HepG2 (cell line): ENCODE data around the gene PAPSS1. TPM values are rescaled to one million over a fixed set of nuclear protein-coding genes. Genes with fewer than 3 reads are reported as not detected.

ENCODE experiments used
- ATAC-seq: fragments of 200-7000 bp; cut with Tn5 transposase; 3 replicates; pipeline ENCODE4 v1.9.1; 2020; ENCODE audit warnings: mild to moderate bottlenecking, moderate library complexity
- BruUV-seq: library from RNA; stranded (reverse); fragments of 400-500 nt; replicated peaks from 2 replicates; lab custom pipeline; 2021; lab: Mats Ljungman, UMichigan
- CTCF ChIA-PET: fragments of 300-600 bp; formaldehyde crosslinking; extraction: SDS; loops from one replicate; lab custom pipeline; 2021; ENCODE audit warnings: low total read pairs, inconsistent platforms, low intra/inter-chr PET ratio; lab: Yijun Ruan, JAX
- POLR2A ChIA-PET: fragments of 350-600 bp; sonication (Branson Sonifier 250); formaldehyde crosslinking; loops from one replicate; lab custom pipeline; 2020; ENCODE audit warnings: antibody characterized with exemption, inconsistent platforms; lab: Yijun Ruan, JAX
- DNase-seq: peaks from one replicate; pipeline ENCODE4 v3.0.0-alpha.2; 2015; ENCODE audit warnings: low spot score
- FAIRE-seq: peaks from 3 replicates; lab custom pipeline; 2011; peaks lifted over from hg19 to GRCh38; lab: Jason Lieb, UNC
- H2AFZ ChIP-seq: one replicate; pipeline ENCODE4 v1.6.1; 2011; ENCODE audit warnings: low read length, inconsistent platforms
- H3K27ac ChIP-seq: fragments of 300-600 bp; 3 replicates; pipeline ENCODE4 v1.8.0; 2011; ENCODE audit warnings: mixed run types, mild to moderate bottlenecking, mixed read lengths, low read length, inconsistent platforms; ENCODE audit not compliant: insufficient read depth; ENCODE audit errors: extremely low read length
- H3K27me3 ChIP-seq, 2 experiments: fragments of 200-600 bp in 1 of 2; 2 replicates in 1 of 2; 3 replicates in 1 of 2; pipeline versions ENCODE4 v1.6.0 to v1.8.0; 2011; ENCODE audit warnings: low read length in 2 of 2, mild to moderate bottlenecking in 2 of 2, moderate library complexity in 2 of 2, inconsistent platforms in 1 of 2; ENCODE audit not compliant: insufficient read depth in 2 of 2, control insufficient read depth in 1 of 2
- H3K36me3 ChIP-seq, 2 experiments: fragments of 200-600 bp in 1 of 2; replicated peaks in 1 of 2; 2 replicates in 1 of 2; 3 replicates in 1 of 2; pipeline versions ENCODE4 v1.5.1 to v1.8.0; 2011; ENCODE audit warnings: low read length in 2 of 2, inconsistent platforms in 1 of 2; ENCODE audit not compliant: insufficient read depth in 2 of 2, control insufficient read depth in 1 of 2
- H3K4me1 ChIP-seq: 2 replicates; pipeline ENCODE4 v1.5.1; 2012; ENCODE audit warnings: low read length, inconsistent platforms; ENCODE audit not compliant: insufficient read depth
- H3K4me2 ChIP-seq: 2 replicates; pipeline ENCODE4 v1.6.0; 2011; ENCODE audit warnings: low read depth, low read length, inconsistent platforms
- H3K4me3 ChIP-seq, 3 experiments: fragments of 200-600 bp in 1 of 3; sonication (generic), shearing (Covaris generic) in 1 of 3; replicated peaks in 1 of 3; 2 replicates each; pipeline ENCODE4 v1.5.1; 2011 to 2016; ENCODE audit warnings: low read length in 3 of 3, inconsistent platforms in 2 of 3, low read depth in 2 of 3, mild to moderate bottlenecking in 2 of 3, control low read depth in 1 of 3, mixed read lengths in 1 of 3; ENCODE audit not compliant: insufficient read depth in 1 of 3
- H3K79me2 ChIP-seq: one replicate; pipeline ENCODE4 v1.6.1; 2011; ENCODE audit warnings: low read length, inconsistent platforms; ENCODE audit not compliant: insufficient read depth
- H3K9ac ChIP-seq: 2 replicates; pipeline ENCODE4 v1.6.0; 2011; ENCODE audit warnings: mild to moderate bottlenecking, low read depth, low read length, inconsistent platforms; ENCODE audit not compliant: insufficient read depth
- H3K9me3 ChIP-seq: 2 replicates; pipeline ENCODE4 v1.5.1; 2012; ENCODE audit warnings: mild to moderate bottlenecking, low read length
- H4K20me1 ChIP-seq: 2 replicates; pipeline ENCODE4 v1.6.0; 2011; ENCODE audit warnings: inconsistent platforms, mild to moderate bottlenecking, low read length, moderate library complexity; ENCODE audit not compliant: insufficient read depth
- ETV6 ChIP-seq: sonication (generic); formaldehyde crosslinking; conservative IDR thresholded peaks from 2 replicates; pipeline ENCODE4 v1.4.0; 2020; ENCODE audit warnings: missing genetic modification reagents
- IKZF4 ChIP-seq: sonication (generic); formaldehyde crosslinking; IDR thresholded peaks from 2 replicates; pipeline ENCODE4 v1.5.1; 2020; ENCODE audit warnings: borderline replicate concordance, mild to moderate bottlenecking, low read depth, missing genetic modification reagents; ENCODE audit errors: not compliant biosample characterization
- JDP2 ChIP-seq: sonication (generic); formaldehyde crosslinking; IDR thresholded peaks from 2 replicates; pipeline ENCODE4 v1.8.1; 2022; ENCODE audit warnings: missing genetic modification reagents, borderline replicate concordance
- PLRG1 ChIP-seq: fragments of 450-650 bp; conservative IDR thresholded peaks from 2 replicates; pipeline ENCODE4 v1.6.1; 2016
- POLR2AphosphoS2 ChIP-seq: IDR thresholded peaks from 2 replicates; pipeline ENCODE4 v1.6.1; 2011; ENCODE audit warnings: low read depth, low read length, improper control_type of control experiment
- ZFX ChIP-seq: sonication (generic); formaldehyde crosslinking; IDR thresholded peaks from 2 replicates; pipeline ENCODE4 v1.4.0; 2020; ENCODE audit warnings: mild to moderate bottlenecking, low read depth, missing genetic modification reagents, moderate library complexity
- ZNF333 ChIP-seq: sonication (generic); formaldehyde crosslinking; IDR thresholded peaks from 2 replicates; pipeline ENCODE4 v1.4.0; 2020; ENCODE audit warnings: mild to moderate bottlenecking, missing genetic modification reagents, borderline replicate concordance
- ZNF546 ChIP-seq: sonication (generic); formaldehyde crosslinking; conservative IDR thresholded peaks from 2 replicates; pipeline ENCODE4 v1.8.1; 2023; ENCODE audit warnings: mild to moderate bottlenecking, missing genetic modification reagents
- ZNF547 ChIP-seq: sonication (generic); formaldehyde crosslinking; IDR thresholded peaks from 2 replicates; pipeline ENCODE4 v1.5.1; 2020; ENCODE audit warnings: mild to moderate bottlenecking, missing genetic modification reagents
- ZNF607 ChIP-seq: sonication (generic); formaldehyde crosslinking; IDR thresholded peaks from 2 replicates; pipeline ENCODE4 v1.5.1; 2020; ENCODE audit warnings: missing genetic modification reagents, mild to moderate bottlenecking, borderline replicate concordance
- WGBS: methylation state at CpG from one replicate; pipeline ENCODE4 v1.1.6; 2017; ENCODE audit warnings: low lambda C conversion rate; 5-methylcytosine and 5-hydroxymethylcytosine counted together
- in situ Hi-C: cut with HindIII; loops from 2 replicates; pipeline ENCODE4 v1.10.0; 2017; ENCODE audit warnings: low pct_unique_long_range_greater_than_20kb; ENCODE audit not compliant: extremely low pct_ligation_motif_present
- intact Hi-C: fragments of 100-400 bp; cut with micrococcal nuclease; formaldehyde crosslinking; loops from one replicate; pipeline ENCODE4 v1.10.0; 2022; ENCODE audit not compliant: unreplicated experiment
- polyA plus RNA-seq, 8 experiments: library from polyadenylated mRNA; depleted of rRNA in 3 of 8; stranded (reverse) in 7 of 8; unstranded in 1 of 8; fragments of >200 nt; fragmentation: Illumina TruSeq in 4 of 8; extraction: Trizol in 4 of 8; gene quantifications; 2 replicates each; pipeline versions ENCODE4 v1.2.1 to v1.2.3, GENCODE V29; 2011 to 2016; ENCODE audit warnings: low read depth in 4 of 8, missing spikeins in 1 of 8, mixed read lengths in 1 of 8; ENCODE audit not compliant: insufficient read depth in 1 of 8
- total RNA-seq, 5 experiments: library from RNA; depleted of rRNA; stranded (reverse); fragments of >200 nt; fragmentation: Illumina TruSeq; extraction: Trizol; gene quantifications; 2 replicates each; pipeline ENCODE4 v1.2.3, GENCODE V29; 2016; ENCODE audit warnings: low read depth in 1 of 5
- TF ChIP-seq, protein P1 (sequence below): sonication (generic); formaldehyde crosslinking; IDR thresholded peaks from 2 replicates; pipeline ENCODE4 v1.4.0; 2020; ENCODE audit warnings: missing genetic modification reagents, borderline replicate concordance
- TF ChIP-seq, protein P2 (sequence below): sonication (generic); formaldehyde crosslinking; IDR thresholded peaks from 2 replicates; pipeline ENCODE4 v1.9.0; 2022; ENCODE audit warnings: low read depth, missing genetic modification reagents
- TF ChIP-seq, protein P3 (sequence below): IDR thresholded peaks from 2 replicates; pipeline ENCODE4 v1.4.0; 2020; ENCODE audit warnings: mild to moderate bottlenecking, missing genetic modification reagents

Gene PAPSS1
- total and polyA plus RNA-seq, 2 of the 13 experiments (the other 11 are each of a cell fraction or from before 2014, with no cell fraction given), result 105 to 126 TPM

GRCh38 chr4:107658400-107659336, 61.4 kb downstream of the PAPSS1 start:
- Histone ChIP-seq H3K27me3 (no peaks in the 10 kb centered on the region), H3K4me3 (no peak overlapping the region), H3K79me2 (no peaks in the 10 kb centered on the region), H2AFZ (no peak overlapping the region), H3K4me1 (no peaks in the 10 kb centered on the region), H3K9me3 (no peaks in the 10 kb centered on the region), H3K36me3 (peaks cover 6 to 23% of the 10 kb centered on the region in 2 experiments; a peak in 4 of 5 replicates), H3K27ac (no peak overlapping the region), H3K9ac (no peak overlapping the region), H4K20me1 (no peaks in the 10 kb centered on the region), H3K4me2 (no peak overlapping the region)
- ChIA-PET CTCF (no interaction called here), POLR2A (no interaction called here)
- no peak for FAIRE-seq
- intact Hi-C loops, result no loop called here
- WGBS, result over 99% methylated on average over 4 of the region's 4 CpGs
- no peak for DNase-seq
- no peak for ATAC-seq
- in situ Hi-C loops, result no loop called here
- BruUV-seq, result no TSS peak
- TF ChIP-seq, protein P1, sequence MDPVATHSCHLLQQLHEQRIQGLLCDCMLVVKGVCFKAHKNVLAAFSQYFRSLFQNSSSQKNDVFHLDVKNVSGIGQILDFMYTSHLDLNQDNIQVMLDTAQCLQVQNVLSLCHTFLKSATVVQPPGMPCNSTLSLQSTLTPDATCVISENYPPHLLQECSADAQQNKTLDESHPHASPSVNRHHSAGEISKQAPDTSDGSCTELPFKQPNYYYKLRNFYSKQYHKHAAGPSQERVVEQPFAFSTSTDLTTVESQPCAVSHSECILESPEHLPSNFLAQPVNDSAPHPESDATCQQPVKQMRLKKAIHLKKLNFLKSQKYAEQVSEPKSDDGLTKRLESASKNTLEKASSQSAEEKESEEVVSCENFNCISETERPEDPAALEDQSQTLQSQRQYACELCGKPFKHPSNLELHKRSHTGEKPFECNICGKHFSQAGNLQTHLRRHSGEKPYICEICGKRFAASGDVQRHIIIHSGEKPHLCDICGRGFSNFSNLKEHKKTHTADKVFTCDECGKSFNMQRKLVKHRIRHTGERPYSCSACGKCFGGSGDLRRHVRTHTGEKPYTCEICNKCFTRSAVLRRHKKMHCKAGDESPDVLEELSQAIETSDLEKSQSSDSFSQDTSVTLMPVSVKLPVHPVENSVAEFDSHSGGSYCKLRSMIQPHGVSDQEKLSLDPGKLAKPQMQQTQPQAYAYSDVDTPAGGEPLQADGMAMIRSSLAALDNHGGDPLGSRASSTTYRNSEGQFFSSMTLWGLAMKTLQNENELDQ (CRISPR knock-in tag), result no peak
- no peak for TF ChIP-seq JDP2
- TF ChIP-seq ETV6, result no peak
- no peak for TF ChIP-seq IKZF4 (CRISPR knock-in tag)
- TF ChIP-seq ZNF547 (CRISPR knock-in tag), result no peak
- TF ChIP-seq, protein P2, sequence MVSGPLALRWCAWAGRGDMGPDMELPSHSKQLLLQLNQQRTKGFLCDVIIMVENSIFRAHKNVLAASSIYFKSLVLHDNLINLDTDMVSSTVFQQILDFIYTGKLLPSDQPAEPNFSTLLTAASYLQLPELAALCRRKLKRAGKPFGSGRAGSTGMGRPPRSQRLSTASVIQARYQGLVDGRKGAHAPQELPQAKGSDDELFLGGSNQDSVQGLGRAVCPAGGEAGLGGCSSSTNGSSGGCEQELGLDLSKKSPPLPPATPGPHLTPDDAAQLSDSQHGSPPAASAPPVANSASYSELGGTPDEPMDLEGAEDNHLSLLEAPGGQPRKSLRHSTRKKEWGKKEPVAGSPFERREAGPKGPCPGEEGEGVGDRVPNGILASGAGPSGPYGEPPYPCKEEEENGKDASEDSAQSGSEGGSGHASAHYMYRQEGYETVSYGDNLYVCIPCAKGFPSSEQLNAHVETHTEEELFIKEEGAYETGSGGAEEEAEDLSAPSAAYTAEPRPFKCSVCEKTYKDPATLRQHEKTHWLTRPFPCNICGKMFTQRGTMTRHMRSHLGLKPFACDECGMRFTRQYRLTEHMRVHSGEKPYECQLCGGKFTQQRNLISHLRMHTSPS (CRISPR knock-in tag), result no peak
- no peak for TF ChIP-seq ZNF607 (CRISPR knock-in tag)
- no peak for TF ChIP-seq ZNF333 (CRISPR knock-in tag)
- TF ChIP-seq, protein P3, sequence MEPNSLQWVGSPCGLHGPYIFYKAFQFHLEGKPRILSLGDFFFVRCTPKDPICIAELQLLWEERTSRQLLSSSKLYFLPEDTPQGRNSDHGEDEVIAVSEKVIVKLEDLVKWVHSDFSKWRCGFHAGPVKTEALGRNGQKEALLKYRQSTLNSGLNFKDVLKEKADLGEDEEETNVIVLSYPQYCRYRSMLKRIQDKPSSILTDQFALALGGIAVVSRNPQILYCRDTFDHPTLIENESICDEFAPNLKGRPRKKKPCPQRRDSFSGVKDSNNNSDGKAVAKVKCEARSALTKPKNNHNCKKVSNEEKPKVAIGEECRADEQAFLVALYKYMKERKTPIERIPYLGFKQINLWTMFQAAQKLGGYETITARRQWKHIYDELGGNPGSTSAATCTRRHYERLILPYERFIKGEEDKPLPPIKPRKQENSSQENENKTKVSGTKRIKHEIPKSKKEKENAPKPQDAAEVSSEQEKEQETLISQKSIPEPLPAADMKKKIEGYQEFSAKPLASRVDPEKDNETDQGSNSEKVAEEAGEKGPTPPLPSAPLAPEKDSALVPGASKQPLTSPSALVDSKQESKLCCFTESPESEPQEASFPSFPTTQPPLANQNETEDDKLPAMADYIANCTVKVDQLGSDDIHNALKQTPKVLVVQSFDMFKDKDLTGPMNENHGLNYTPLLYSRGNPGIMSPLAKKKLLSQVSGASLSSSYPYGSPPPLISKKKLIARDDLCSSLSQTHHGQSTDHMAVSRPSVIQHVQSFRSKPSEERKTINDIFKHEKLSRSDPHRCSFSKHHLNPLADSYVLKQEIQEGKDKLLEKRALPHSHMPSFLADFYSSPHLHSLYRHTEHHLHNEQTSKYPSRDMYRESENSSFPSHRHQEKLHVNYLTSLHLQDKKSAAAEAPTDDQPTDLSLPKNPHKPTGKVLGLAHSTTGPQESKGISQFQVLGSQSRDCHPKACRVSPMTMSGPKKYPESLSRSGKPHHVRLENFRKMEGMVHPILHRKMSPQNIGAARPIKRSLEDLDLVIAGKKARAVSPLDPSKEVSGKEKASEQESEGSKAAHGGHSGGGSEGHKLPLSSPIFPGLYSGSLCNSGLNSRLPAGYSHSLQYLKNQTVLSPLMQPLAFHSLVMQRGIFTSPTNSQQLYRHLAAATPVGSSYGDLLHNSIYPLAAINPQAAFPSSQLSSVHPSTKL (CRISPR knock-in tag), result no peak
- no peak for TF ChIP-seq ZNF546 (CRISPR knock-in tag)
- no peak for TF ChIP-seq POLR2AphosphoS2
- no peak for TF ChIP-seq PLRG1
- no peak for TF ChIP-seq ZFX (CRISPR knock-in tag)
